ENCODE data around the gene DUSP22. TPM values are rescaled to one million over a fixed set of nuclear protein-coding genes. Genes with fewer than 3 reads are reported as not detected.

DUSP22 gene
- polyA plus RNA-seq, 3 donors, result 107 to 120 (median 117) TPM

DNA sequence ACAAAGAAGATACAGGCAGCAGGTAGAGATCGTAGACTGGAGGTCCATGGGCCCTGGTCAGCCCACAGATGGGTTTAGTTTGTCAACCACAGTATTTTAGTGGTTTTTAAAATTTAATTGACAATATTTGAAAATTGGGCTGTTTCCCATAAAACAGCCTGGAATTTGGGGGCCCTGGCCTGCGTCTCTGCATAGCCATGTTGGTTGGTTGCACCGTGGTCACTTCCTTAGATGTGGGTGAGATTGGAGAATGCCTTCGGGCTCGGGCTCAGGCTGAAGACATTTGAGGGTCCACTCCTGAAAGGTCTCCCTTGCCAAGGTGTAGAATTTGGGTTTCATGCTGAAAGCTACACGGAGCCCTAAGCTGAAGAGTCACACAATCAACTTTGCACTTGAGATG, 7.7 kb downstream of the DUSP22 start:
- H3K9me3 ChIP-seq (replicated peaks in 1 of 2; ENCODE audit: control insufficient read depth in 1 of 2, insufficient read depth in 1 of 2, low read length in 2 of 2), result no peaks in the 10 kb centered on the region
- H3K27ac ChIP-seq (ENCODE audit: low read depth in 1 of 2, low read length in 2 of 2), result peak overlapping the region; percentile 64 to 92
- H3K36me3 Mint-ChIP-seq, result peaks cover 2% of the 10 kb centered on the region in 2 donors
- TF ChIP-seq, protein P1, sequence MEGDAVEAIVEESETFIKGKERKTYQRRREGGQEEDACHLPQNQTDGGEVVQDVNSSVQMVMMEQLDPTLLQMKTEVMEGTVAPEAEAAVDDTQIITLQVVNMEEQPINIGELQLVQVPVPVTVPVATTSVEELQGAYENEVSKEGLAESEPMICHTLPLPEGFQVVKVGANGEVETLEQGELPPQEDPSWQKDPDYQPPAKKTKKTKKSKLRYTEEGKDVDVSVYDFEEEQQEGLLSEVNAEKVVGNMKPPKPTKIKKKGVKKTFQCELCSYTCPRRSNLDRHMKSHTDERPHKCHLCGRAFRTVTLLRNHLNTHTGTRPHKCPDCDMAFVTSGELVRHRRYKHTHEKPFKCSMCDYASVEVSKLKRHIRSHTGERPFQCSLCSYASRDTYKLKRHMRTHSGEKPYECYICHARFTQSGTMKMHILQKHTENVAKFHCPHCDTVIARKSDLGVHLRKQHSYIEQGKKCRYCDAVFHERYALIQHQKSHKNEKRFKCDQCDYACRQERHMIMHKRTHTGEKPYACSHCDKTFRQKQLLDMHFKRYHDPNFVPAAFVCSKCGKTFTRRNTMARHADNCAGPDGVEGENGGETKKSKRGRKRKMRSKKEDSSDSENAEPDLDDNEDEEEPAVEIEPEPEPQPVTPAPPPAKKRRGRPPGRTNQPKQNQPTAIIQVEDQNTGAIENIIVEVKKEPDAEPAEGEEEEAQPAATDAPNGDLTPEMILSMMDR (IDR thresholded peaks at IDR 0.05), result no peak
- H3K79me2 ChIP-seq (ENCODE audit: insufficient read depth, low read length), result peaks cover 75% of the 10 kb centered on the region
- no peaks in the 10 kb centered on the region for H3K4me1 Mint-ChIP-seq
- peak overlapping the region in 1 of 3 experiments; percentile 53 for H3K4me3 ChIP-seq (replicated peaks in 1 of 3; ENCODE audit: low read depth in 2 of 3, low read length in 3 of 3)
- H3K27me3 Mint-ChIP-seq (ENCODE audit: low read depth in 3 of 3), result no peaks in the 10 kb centered on the region
- no peak overlapping the region for H3K27ac Mint-ChIP-seq
- no peak overlapping the region for H3K4me3 Mint-ChIP-seq
- H3K27me3 ChIP-seq (ENCODE audit: control insufficient read depth in 2 of 2, insufficient read depth in 2 of 2, low read length in 2 of 2), result no peaks in the 10 kb centered on the region
- peaks cover 58 to 59% of the 10 kb centered on the region in 2 donors for H3K4me1 ChIP-seq (ENCODE audit: control insufficient read depth in 1 of 2, insufficient read depth in 2 of 2, low read length in 2 of 2)
- no peak overlapping the region for H3K4me2 ChIP-seq (replicated peaks; ENCODE audit: extremely low read depth, low read length, poor library complexity, severe bottlenecking)
- no peak overlapping the region for H2AFZ ChIP-seq (ENCODE audit: insufficient read depth, low read depth, low read length, poor library complexity, severe bottlenecking)
- peaks cover 12 to 30% of the 10 kb centered on the region in 2 donors for H3K36me3 ChIP-seq (replicated peaks in 1 of 2; ENCODE audit: control insufficient read depth in 1 of 2, insufficient read depth in 2 of 2, low read length in 2 of 2)
- H4K20me1 ChIP-seq (ENCODE audit: insufficient read depth, low read length), result peaks cover 6% of the 10 kb centered on the region
- no peak overlapping the region for H3K9ac ChIP-seq (ENCODE audit: insufficient read depth, low read length, poor library complexity, severe bottlenecking)
- 97% methylated on average over 6 of the region's 6 CpGs for WGBS (ENCODE audit: insufficient coverage)
- DNase-seq, result no peak
- peaks cover 0 to 4% (median 0%) of the 10 kb centered on the region in 7 donors for H3K9me3 Mint-ChIP-seq
- intact Hi-C loops (cut with micrococcal nuclease), result no loop called here

DNA sequence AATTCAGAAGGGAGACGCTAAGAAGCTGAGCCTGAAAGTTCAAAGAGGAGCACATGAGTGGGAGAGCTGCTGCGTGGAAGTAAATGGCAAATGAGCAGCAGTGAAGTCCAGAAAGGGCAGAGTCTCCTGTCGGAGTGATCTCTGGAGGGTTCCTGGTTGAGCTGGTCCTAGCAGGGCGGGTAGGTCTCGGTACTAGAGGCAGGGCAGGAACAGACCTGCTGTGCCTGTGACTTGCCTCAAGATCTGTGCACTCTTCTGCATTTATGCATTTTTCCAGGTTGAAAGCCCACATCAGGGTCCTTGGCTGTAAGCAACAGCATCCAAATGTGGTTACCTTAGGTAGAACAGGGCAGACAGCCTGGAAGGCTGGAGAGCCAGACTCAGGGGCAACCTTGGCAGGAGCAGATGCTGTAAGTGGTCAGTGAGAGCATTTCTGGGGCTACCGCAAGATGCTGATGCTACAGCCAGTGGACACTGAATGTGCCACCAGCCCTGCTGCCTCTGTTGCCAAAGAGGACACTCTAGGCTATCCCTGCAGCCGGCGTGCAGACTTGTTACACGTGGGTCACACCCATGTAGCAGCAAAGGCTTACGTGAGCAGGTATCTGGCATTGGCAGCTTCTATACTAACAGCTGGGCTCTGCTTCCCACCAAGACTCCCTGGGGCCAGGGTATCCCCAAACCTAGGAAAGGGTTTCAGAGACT, 8.4 kb downstream of the DUSP22 start:
- Histone ChIP-seq H2AFZ (ENCODE audit: insufficient read depth, low read depth, low read length, poor library complexity, severe bottlenecking) (no peak overlapping the region), H3K4me1 (ENCODE audit: control insufficient read depth in 1 of 2, insufficient read depth in 2 of 2, low read length in 2 of 2) (peaks cover 52 to 53% of the 10 kb centered on the region in 2 donors), H3K79me2 (ENCODE audit: insufficient read depth, low read length) (peaks cover 69% of the 10 kb centered on the region), H3K4me2 (replicated peaks; ENCODE audit: extremely low read depth, low read length, poor library complexity, severe bottlenecking) (no peak overlapping the region), H3K9me3 (replicated peaks in 1 of 2; ENCODE audit: control insufficient read depth in 1 of 2, insufficient read depth in 1 of 2, low read length in 2 of 2) (no peaks in the 10 kb centered on the region), H3K36me3 (replicated peaks in 1 of 2; ENCODE audit: control insufficient read depth in 1 of 2, insufficient read depth in 2 of 2, low read length in 2 of 2) (peaks cover 16 to 36% of the 10 kb centered on the region in 2 donors), H4K20me1 (ENCODE audit: insufficient read depth, low read length) (peaks cover 6% of the 10 kb centered on the region), H3K9ac (ENCODE audit: insufficient read depth, low read length, poor library complexity, severe bottlenecking) (no peak overlapping the region), H3K4me3 (replicated peaks in 1 of 3; ENCODE audit: low read depth in 2 of 3, low read length in 3 of 3) (no peak overlapping the region), H3K27me3 (ENCODE audit: control insufficient read depth in 2 of 2, insufficient read depth in 2 of 2, low read length in 2 of 2) (no peaks in the 10 kb centered on the region), H3K27ac (ENCODE audit: low read depth in 1 of 2, low read length in 2 of 2) (peak overlapping the region; percentile 64 to 92)
- no peak for DNase-seq
- no peaks in the 10 kb centered on the region for H3K36me3 Mint-ChIP-seq
- no peak overlapping the region for H3K27ac Mint-ChIP-seq
- no peaks in the 10 kb centered on the region for H3K27me3 Mint-ChIP-seq (ENCODE audit: low read depth in 3 of 3)
- H3K9me3 Mint-ChIP-seq, result peaks cover 0 to 5% (median 0%) of the 10 kb centered on the region in 7 donors
- WGBS (ENCODE audit: insufficient coverage), result 93% methylated on average over 10 of the region's 10 CpGs
- intact Hi-C loops (cut with micrococcal nuclease), result no loop called here
- H3K4me3 Mint-ChIP-seq, result no peak overlapping the region
- no peaks in the 10 kb centered on the region for H3K4me1 Mint-ChIP-seq
- TF ChIP-seq, protein P1 (IDR thresholded peaks at IDR 0.05), result no peak

Measured in CD14-positive monocyte (primary cell).